ENCODE measurements around the gene INHBE. TPM values are rescaled to one million over a fixed set of nuclear protein-coding genes. Genes with fewer than 3 reads are reported as not detected.
"Not testable (repeated sequence)": the region's sequence is repeated elsewhere in the genome, so short reads cannot be mapped to it uniquely, and the experiment has no call there.

Gene INHBE
- total RNA-seq, 1 donor from 2014 or later = 1.2 TPM

- TF ChIP-seq CTCF (IDR thresholded peaks at IDR 0.05; ENCODE audit: unreplicated experiment) = no peak
- no peak overlapping the region for H3K27ac Mint-ChIP-seq
These were observed 43.0 kb downstream of the INHBE start for GRCh38 chr12:57498132-57498502.

GRCh38 chr12:57498571-57498970 lies 43.5 kb downstream of the INHBE start:
- Mint-ChIP-seq H3K4me3 (ENCODE audit: low read depth) (no peak overlapping the region), H3K36me3 (ENCODE audit: insufficient read depth) (peaks cover 50% of the 10 kb centered on the region), H3K27me3 (no peaks in the 10 kb centered on the region), H3K9me3 (ENCODE audit: low read depth) (no peaks in the 10 kb centered on the region), H3K4me1 (ENCODE audit: low read depth) (no peaks in the 10 kb centered on the region), H3K27ac (peak overlapping the region; percentile 64)
- no peak for DNase-seq (ENCODE audit: low spot score, unreplicated experiment)
- no peak for TF ChIP-seq CTCF (IDR thresholded peaks at IDR 0.05; ENCODE audit: unreplicated experiment)

More at GRCh38 chr12:57498132-57498502, 43.0 kb downstream of the INHBE start:
- no peaks in the 10 kb centered on the region for H3K4me1 Mint-ChIP-seq (ENCODE audit: low read depth)
- H3K36me3 Mint-ChIP-seq (ENCODE audit: insufficient read depth) = peaks cover 49% of the 10 kb centered on the region
- H3K27me3 Mint-ChIP-seq = no peaks in the 10 kb centered on the region
- H3K9me3 Mint-ChIP-seq (ENCODE audit: low read depth) = no peaks in the 10 kb centered on the region
- DNase-seq (ENCODE audit: low spot score, unreplicated experiment) = no peak
- no peak overlapping the region for H3K4me3 Mint-ChIP-seq (ENCODE audit: low read depth)

- Mint-ChIP-seq H3K27ac (no peak overlapping the region), H3K36me3 (ENCODE audit: insufficient read depth) (peaks cover 58% of the 10 kb centered on the region), H3K9me3 (ENCODE audit: low read depth) (no peaks in the 10 kb centered on the region), H3K27me3 (no peaks in the 10 kb centered on the region), H3K4me3 (ENCODE audit: low read depth) (no peak overlapping the region), H3K4me1 (ENCODE audit: low read depth) (no peaks in the 10 kb centered on the region)
- no peak for DNase-seq (ENCODE audit: low spot score, unreplicated experiment)
- no peak for TF ChIP-seq CTCF (IDR thresholded peaks at IDR 0.05; ENCODE audit: unreplicated experiment)
These were observed 45.1 kb downstream of the INHBE start for GRCh38 chr12:57500213-57500612.

- not testable (repeated sequence) for H3K27ac Mint-ChIP-seq; H3K4me3 Mint-ChIP-seq (ENCODE audit: low read depth); H3K27me3 Mint-ChIP-seq; H3K4me1 Mint-ChIP-seq (ENCODE audit: low read depth); DNase-seq (ENCODE audit: low spot score, unreplicated experiment); H3K9me3 Mint-ChIP-seq (ENCODE audit: low read depth)
- H3K36me3 Mint-ChIP-seq (ENCODE audit: insufficient read depth) = peaks cover 58% of the 10 kb centered on the region
These were observed 47.3 kb downstream of the INHBE start for GRCh38 chr12:57502311-57502969.

- H3K27ac Mint-ChIP-seq; DNase-seq (ENCODE audit: low spot score, unreplicated experiment); H3K4me3 Mint-ChIP-seq (ENCODE audit: low read depth); H3K4me1 Mint-ChIP-seq (ENCODE audit: low read depth); H3K27me3 Mint-ChIP-seq; H3K9me3 Mint-ChIP-seq (ENCODE audit: low read depth): not testable (repeated sequence)
- H3K36me3 Mint-ChIP-seq (ENCODE audit: insufficient read depth) = peaks cover 47% of the 10 kb centered on the region
These were observed 51.4 kb downstream of the INHBE start for GRCh38 chr12:57506541-57506940.

Other genes starting within 250 kb of the INHBE start
- 1.7 and 2.0 TPM in 2 replicates for gene NXPH4, start 238.5 kb upstream of the INHBE start, total RNA-seq
- gene SHMT2, start 225.6 kb upstream of the INHBE start, total RNA-seq = 162 and 165 TPM in 2 replicates
- gene STAC3, start 204.1 kb upstream of the INHBE start, total RNA-seq = 6.0 and 6.1 TPM in 2 replicates
- 85.9 and 86.8 TPM in 2 replicates for gene R3HDM2, start 24.3 kb upstream of the INHBE start, total RNA-seq
- 0.16 TPM in 1 of 2 replicates, not detected in the other for gene INHBC, start 20.5 kb upstream of the INHBE start, total RNA-seq
- 0.89 and 0.91 TPM in 2 replicates for gene GLI1, start 4.5 kb downstream of the INHBE start, total RNA-seq
- gene ARHGAP9, start 24.6 kb downstream of the INHBE start, total RNA-seq = 2.6 and 2.8 TPM in 2 replicates
- 290 and 318 TPM in 2 replicates for gene MARS1, start 32.8 kb downstream of the INHBE start, total RNA-seq
- gene DDIT3, start 65.2 kb downstream of the INHBE start, total RNA-seq = 15.7 and 18.5 TPM in 2 replicates
- 158 and 159 TPM in 2 replicates for gene MBD6, start 67.5 kb downstream of the INHBE start, total RNA-seq
- gene DCTN2, start 91.9 kb downstream of the INHBE start, total RNA-seq = 144 and 153 TPM in 2 replicates
- 2.5 and 2.8 TPM in 2 replicates for gene KIF5A, start 94.7 kb downstream of the INHBE start, total RNA-seq
- gene PIP4K2C, start 135.9 kb downstream of the INHBE start, total RNA-seq = 38.4 and 39.0 TPM in 2 replicates
- gene DTX3, start 149.5 kb downstream of the INHBE start, total RNA-seq = 79.9 and 83.0 TPM in 2 replicates
- 17.0 and 18.4 TPM in 2 replicates for gene ARHGEF25, start 156.1 kb downstream of the INHBE start, total RNA-seq
- gene B4GALNT1, start 177.9 kb downstream of the INHBE start, total RNA-seq = 0.73 and 1.1 TPM in 2 replicates
- gene OS9, start 238.8 kb downstream of the INHBE start, total RNA-seq = 197 and 204 TPM in 2 replicates